OCI-LY3 (cell line): Measurements from ENCODE around the gene HAPLN1.

Experiments
- EZH2phosphoT487 ChIP-seq: fragments of 200-600 bp; shearing (Covaris generic); IDR thresholded peaks from 2 replicates; pipeline ENCODE4 v1.6.1; 2018; ENCODE audit warnings: antibody characterized with exemption, mixed run types, low read depth
- TF ChIP-seq, protein P1 (sequence below): fragments of 200-600, 300-600 bp; sonication (generic); IDR thresholded peaks from 2 replicates; pipeline ENCODE4 v1.5.1; 2014; ENCODE audit warnings: antibody characterized with exemption, low read length, low read depth

DNA sequence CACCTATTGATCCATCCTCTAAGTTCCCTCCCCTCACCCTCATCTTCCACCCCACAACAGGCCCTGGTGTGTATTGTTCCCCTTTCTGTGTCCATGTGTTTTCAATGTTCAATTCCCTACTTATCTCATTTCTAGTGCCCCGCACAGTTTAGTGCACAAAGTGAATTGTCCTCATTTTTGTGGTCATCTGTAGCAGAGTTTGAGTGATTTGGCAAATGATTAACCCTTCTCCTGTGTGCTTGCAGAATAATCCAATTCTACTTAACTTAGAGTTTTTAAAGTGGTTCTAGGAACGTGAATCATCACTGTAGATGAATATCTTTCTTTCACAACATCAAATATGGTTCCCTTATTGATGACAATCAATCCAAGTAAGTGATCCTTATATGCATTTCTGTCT, 6.3 kb upstream of the HAPLN1 start:
- TF ChIP-seq, protein P1, sequence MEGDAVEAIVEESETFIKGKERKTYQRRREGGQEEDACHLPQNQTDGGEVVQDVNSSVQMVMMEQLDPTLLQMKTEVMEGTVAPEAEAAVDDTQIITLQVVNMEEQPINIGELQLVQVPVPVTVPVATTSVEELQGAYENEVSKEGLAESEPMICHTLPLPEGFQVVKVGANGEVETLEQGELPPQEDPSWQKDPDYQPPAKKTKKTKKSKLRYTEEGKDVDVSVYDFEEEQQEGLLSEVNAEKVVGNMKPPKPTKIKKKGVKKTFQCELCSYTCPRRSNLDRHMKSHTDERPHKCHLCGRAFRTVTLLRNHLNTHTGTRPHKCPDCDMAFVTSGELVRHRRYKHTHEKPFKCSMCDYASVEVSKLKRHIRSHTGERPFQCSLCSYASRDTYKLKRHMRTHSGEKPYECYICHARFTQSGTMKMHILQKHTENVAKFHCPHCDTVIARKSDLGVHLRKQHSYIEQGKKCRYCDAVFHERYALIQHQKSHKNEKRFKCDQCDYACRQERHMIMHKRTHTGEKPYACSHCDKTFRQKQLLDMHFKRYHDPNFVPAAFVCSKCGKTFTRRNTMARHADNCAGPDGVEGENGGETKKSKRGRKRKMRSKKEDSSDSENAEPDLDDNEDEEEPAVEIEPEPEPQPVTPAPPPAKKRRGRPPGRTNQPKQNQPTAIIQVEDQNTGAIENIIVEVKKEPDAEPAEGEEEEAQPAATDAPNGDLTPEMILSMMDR = no peak
- TF ChIP-seq EZH2phosphoT487 = no peak
